ENCODE data around the gene ZBTB18. TPM values are rescaled to one million over a fixed set of nuclear protein-coding genes. Genes with fewer than 3 reads are reported as not detected.

ZBTB18 gene
- total RNA-seq, 1 donor from 2014 or later = 5.5 TPM

- H3K4me1 Mint-ChIP-seq = no peaks in the 10 kb centered on the region
- intact Hi-C loops (cut with micrococcal nuclease) = no loop called here
- H3K4me3 Mint-ChIP-seq = no peak overlapping the region
- no peaks in the 10 kb centered on the region for H3K9me3 Mint-ChIP-seq
- H3K27ac Mint-ChIP-seq = no peak overlapping the region
- no peaks in the 10 kb centered on the region for H3K36me3 Mint-ChIP-seq (ENCODE audit: low read depth)
- H3K27me3 Mint-ChIP-seq = peaks cover 6% of the 10 kb centered on the region
- DNase-seq = no peak
These were observed 43.9 kb downstream of the ZBTB18 start for GRCh38 chr1:244094880-244095528.

DNA sequence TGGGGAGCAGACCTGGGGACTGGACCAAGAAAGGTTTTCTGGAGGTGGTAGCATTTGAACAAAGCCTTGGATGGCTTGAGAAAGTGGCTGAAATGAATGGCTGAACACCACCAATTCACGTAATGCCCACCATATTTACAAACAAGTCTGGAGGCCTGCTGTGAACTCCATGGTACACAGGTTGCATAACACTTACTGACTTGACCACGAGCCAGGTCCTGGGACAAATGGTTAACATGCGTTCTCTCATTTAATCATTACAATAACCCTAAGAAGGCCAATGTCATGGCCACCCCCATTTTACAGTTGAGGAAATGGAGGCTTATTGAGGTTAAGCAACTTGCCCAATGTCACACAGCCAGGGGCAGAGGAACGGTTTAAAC lies 44.4 kb downstream of the ZBTB18 start:
- H3K9me3 Mint-ChIP-seq = no peaks in the 10 kb centered on the region
- no peak overlapping the region for H3K27ac Mint-ChIP-seq
- DNase-seq = no peak
- peaks cover 6% of the 10 kb centered on the region for H3K27me3 Mint-ChIP-seq
- intact Hi-C loops (cut with micrococcal nuclease) = no loop called here
- no peaks in the 10 kb centered on the region for H3K36me3 Mint-ChIP-seq (ENCODE audit: low read depth)
- H3K4me1 Mint-ChIP-seq = peaks cover under 1% of the 10 kb centered on the region
- no peak overlapping the region for H3K4me3 Mint-ChIP-seq

DNA sequence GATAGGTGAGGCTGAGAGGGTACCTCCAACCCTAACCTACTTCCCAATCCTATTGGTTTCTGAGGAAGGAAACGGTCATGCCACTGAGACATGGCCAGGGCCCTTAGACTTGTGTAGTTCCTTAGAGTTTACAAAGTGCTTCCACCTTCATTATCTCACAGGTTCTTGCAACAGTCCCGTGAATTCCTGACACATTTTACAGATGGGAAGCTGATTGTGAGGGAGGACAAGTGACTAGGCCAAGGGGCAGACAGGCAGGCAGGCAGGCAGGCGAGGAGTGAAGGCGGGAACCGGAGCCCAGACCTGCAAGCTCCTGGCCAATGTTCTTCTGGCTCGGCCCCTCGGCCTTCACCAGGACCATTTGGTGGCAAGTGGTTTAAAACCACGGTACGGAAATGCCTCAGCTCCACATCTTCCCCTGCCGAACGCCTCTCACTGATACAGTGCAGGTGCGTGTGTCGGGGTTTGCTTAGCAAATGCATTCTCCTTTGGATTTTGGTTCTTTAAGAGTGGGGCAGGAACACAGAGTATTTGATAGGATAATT lies 45.1 kb downstream of the ZBTB18 start:
- DNase-seq = no peak
- Mint-ChIP-seq H3K27ac (no peak overlapping the region), H3K4me1 (peaks cover 5% of the 10 kb centered on the region), H3K36me3 (ENCODE audit: low read depth) (no peaks in the 10 kb centered on the region), H3K4me3 (no peak overlapping the region), H3K9me3 (no peaks in the 10 kb centered on the region), H3K27me3 (peaks cover 11% of the 10 kb centered on the region)
- intact Hi-C loops (cut with micrococcal nuclease) = no loop called here

- Mint-ChIP-seq H3K36me3 (ENCODE audit: low read depth) (no peaks in the 10 kb centered on the region), H3K9me3 (no peaks in the 10 kb centered on the region), H3K27me3 (peaks cover 11% of the 10 kb centered on the region), H3K27ac (no peak overlapping the region), H3K4me3 (no peak overlapping the region), H3K4me1 (peaks cover 5% of the 10 kb centered on the region)
- intact Hi-C loops (cut with micrococcal nuclease) = no loop called here
- DNase-seq = no peak
These were observed 45.6 kb downstream of the ZBTB18 start for GRCh38 chr1:244096691-244097090.

GRCh38 chr1:244097523-244098405 lies 46.7 kb downstream of the ZBTB18 start:
- no peak for DNase-seq
- Mint-ChIP-seq H3K4me1 (peaks cover 5% of the 10 kb centered on the region), H3K27me3 (peaks cover 13% of the 10 kb centered on the region), H3K36me3 (ENCODE audit: low read depth) (no peaks in the 10 kb centered on the region), H3K9me3 (no peaks in the 10 kb centered on the region), H3K4me3 (no peak overlapping the region), H3K27ac (no peak overlapping the region)
- intact Hi-C loops (cut with micrococcal nuclease) = no loop called here

DNA sequence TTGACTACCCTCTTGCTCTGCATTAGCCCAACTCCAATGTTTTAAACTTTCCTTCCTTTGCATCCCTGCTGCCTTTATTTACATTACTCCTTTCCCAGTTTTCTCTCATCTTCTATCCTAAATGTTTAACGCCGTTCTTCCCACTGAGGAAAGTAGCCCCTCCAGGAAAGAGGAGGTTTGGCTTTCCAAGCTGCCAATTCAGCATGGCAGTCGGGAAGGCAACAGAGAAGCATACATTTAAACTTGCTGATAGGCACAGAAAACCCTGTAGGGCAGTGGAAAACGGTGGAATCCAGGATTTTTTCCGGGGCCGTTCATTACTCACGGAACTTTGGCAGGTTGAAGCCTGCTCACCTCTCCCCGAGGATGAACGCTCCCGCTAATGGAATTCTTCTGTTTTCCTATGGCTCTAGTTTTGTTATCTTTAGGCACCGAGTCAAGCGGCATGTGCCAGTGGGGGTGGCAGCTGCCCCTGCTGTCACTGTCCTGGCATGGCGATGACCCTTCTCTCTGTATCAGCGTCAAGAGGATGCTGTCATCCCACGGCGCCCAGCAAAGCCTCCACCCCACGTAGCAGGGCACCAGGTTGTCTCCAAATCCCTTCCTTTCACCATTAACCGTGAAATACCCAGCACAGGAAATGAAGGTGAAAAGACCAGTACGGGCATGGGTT lies 48.3 kb downstream of the ZBTB18 start:
- Mint-ChIP-seq H3K27ac (no peak overlapping the region), H3K27me3 (peaks cover 12% of the 10 kb centered on the region), H3K4me3 (no peak overlapping the region), H3K36me3 (ENCODE audit: low read depth) (no peaks in the 10 kb centered on the region), H3K9me3 (no peaks in the 10 kb centered on the region), H3K4me1 (peaks cover 5% of the 10 kb centered on the region)
- intact Hi-C loops (cut with micrococcal nuclease) = no loop called here
- DNase-seq = no peak

DNA sequence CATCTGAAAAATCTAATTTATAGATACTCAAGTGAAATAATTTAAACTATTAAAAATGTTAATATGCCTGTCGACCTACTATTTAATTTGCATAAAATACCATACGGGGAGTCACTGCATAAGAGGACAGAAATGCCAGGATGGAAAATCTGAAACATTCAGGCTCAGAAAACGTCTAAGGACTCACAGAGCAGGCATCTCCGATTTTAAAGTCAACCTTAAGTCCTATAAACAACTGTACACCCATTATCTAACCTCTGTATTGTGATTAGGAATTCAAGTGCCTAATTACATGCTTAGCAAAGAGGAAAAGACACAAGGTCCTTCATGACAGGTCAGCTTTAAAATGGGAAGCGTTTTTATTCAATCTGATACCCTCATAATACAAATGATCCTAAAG lies 49.2 kb downstream of the ZBTB18 start:
- Mint-ChIP-seq H3K9me3 (no peaks in the 10 kb centered on the region), H3K27ac (no peak overlapping the region), H3K27me3 (peaks cover 12% of the 10 kb centered on the region), H3K4me3 (no peak overlapping the region), H3K36me3 (ENCODE audit: low read depth) (no peaks in the 10 kb centered on the region), H3K4me1 (peaks cover 5% of the 10 kb centered on the region)
- intact Hi-C loops (cut with micrococcal nuclease) = no loop called here
- DNase-seq = no peak

DNA sequence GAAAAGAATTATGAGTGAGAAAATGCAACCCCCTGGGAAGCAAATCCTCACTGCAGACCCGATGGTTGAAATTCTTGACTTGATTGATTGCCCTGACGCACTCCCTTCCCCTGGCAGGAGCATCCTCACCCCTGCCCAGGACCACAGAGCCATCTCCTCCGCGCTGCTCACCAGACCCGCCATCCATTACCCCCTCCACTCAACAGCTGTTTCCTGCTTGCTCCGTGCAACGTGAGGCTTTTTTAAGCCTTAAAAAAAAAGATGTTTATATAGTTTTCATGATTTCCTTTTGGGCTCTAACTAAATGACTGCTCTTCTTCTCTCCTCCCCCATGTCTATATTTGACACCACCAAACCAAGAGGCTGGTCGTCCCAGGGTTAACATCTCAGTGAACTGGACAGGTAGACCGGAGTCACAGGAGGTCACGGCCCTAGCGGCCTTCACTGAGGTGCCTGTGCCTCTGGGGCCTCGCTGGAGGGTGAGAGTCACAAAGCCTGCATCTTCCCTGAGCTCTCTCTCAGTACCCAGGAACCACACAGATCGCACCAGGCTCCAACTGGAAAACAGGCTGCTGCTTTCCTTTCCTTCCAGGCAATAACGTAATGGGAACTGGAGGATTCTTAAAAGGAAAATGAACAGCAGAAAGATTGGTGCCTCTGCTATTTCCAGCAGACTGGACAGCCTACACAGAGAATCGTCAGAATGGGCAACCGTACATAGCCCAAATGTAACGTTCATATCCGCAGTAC lies 49.8 kb downstream of the ZBTB18 start:
- peaks cover 5% of the 10 kb centered on the region for H3K4me1 Mint-ChIP-seq
- H3K9me3 Mint-ChIP-seq = no peaks in the 10 kb centered on the region
- no peak overlapping the region for H3K27ac Mint-ChIP-seq
- H3K36me3 Mint-ChIP-seq (ENCODE audit: low read depth) = no peaks in the 10 kb centered on the region
- no peak for DNase-seq
- no peak overlapping the region for H3K4me3 Mint-ChIP-seq
- intact Hi-C loops (cut with micrococcal nuclease) = no loop called here
- H3K27me3 Mint-ChIP-seq = peaks cover 12% of the 10 kb centered on the region

DNA sequence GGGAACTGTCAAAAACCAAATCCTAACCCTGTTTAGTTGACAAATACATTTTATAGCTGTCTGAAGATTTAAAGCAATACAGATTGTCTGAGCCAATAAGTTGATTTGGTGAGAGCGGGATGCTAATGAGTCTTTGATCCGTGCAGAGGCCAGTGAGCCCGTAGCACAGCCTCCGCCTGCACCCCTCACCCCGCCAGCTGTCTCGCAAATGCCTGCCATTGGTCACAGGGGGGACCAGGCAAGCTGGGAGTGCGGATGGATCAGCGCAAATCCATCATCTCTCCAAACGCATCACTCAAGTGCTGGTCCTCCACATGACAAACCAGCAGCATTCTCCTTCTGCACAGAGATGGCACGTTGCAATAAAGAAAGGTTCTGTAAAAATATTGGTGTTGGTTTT lies 51.0 kb downstream of the ZBTB18 start:
- Mint-ChIP-seq H3K27ac (no peak overlapping the region), H3K4me3 (no peak overlapping the region), H3K27me3 (peaks cover 13% of the 10 kb centered on the region), H3K4me1 (peaks cover 5% of the 10 kb centered on the region), H3K9me3 (no peaks in the 10 kb centered on the region), H3K36me3 (ENCODE audit: low read depth) (no peaks in the 10 kb centered on the region)
- DNase-seq = no peak
- intact Hi-C loops (cut with micrococcal nuclease) = no loop called here

GRCh38 chr1:244102468-244102867 lies 51.4 kb downstream of the ZBTB18 start:
- Mint-ChIP-seq H3K36me3 (ENCODE audit: low read depth) (no peaks in the 10 kb centered on the region), H3K4me3 (no peak overlapping the region), H3K4me1 (peaks cover 5% of the 10 kb centered on the region), H3K27ac (no peak overlapping the region), H3K27me3 (peaks cover 13% of the 10 kb centered on the region), H3K9me3 (no peaks in the 10 kb centered on the region)
- DNase-seq = no peak
- intact Hi-C loops (cut with micrococcal nuclease) = no loop called here

GRCh38 chr1:244104309-244105060 lies 53.4 kb downstream of the ZBTB18 start:
- peaks cover 16% of the 10 kb centered on the region for H3K27me3 Mint-ChIP-seq
- DNase-seq = no peak

GRCh38 chr1:244106176-244106575 lies 55.1 kb downstream of the ZBTB18 start:
- Mint-ChIP-seq H3K27me3 (peaks cover 12% of the 10 kb centered on the region), H3K36me3 (ENCODE audit: low read depth) (no peaks in the 10 kb centered on the region), H3K4me3 (no peak overlapping the region), H3K27ac (no peak overlapping the region), H3K9me3 (no peaks in the 10 kb centered on the region), H3K4me1 (no peaks in the 10 kb centered on the region)
- DNase-seq = no peak
- intact Hi-C loops (cut with micrococcal nuclease) = no loop called here

More at GRCh38 chr1:244104309-244105060, 53.4 kb downstream of the ZBTB18 start:
- intact Hi-C loops (cut with micrococcal nuclease) = no loop called here
- H3K36me3 Mint-ChIP-seq (ENCODE audit: low read depth) = no peaks in the 10 kb centered on the region
- no peak overlapping the region for H3K27ac Mint-ChIP-seq
- no peak overlapping the region for H3K4me3 Mint-ChIP-seq
- H3K4me1 Mint-ChIP-seq = peaks cover 5% of the 10 kb centered on the region
- H3K9me3 Mint-ChIP-seq = no peaks in the 10 kb centered on the region
